ENCODE results near the gene GALNT14.

- no peak for TF ChIP-seq CTCF (IDR thresholded peaks at IDR 0.05; ENCODE audit: insufficient read depth, low read depth, low read length)
- no peak for TF ChIP-seq EZH2 (IDR thresholded peaks at IDR 0.05; ENCODE audit: insufficient read depth, low read length)
Measured at GRCh38 chr2:30871440-30871839, 266.8 kb downstream of the GALNT14 start.
